Heart right ventricle (tissue), 16 donors: ENCODE data around the gene FCHO2. TPM values are rescaled to one million over a fixed set of nuclear protein-coding genes. Genes with fewer than 3 reads are reported as not detected.

Source experiments
- ATAC-seq, 8 donors: fragments of 200-7000 bp; cut with Tn5 transposase; one replicate each; pipeline ENCODE4 v1.9.1; 2020; ENCODE audit warnings: mild to moderate bottlenecking in 8 of 8, moderate library complexity in 8 of 8, moderate number of reproducible peaks in 1 of 8
- DNase-seq, 2 donors: peaks; one replicate each; pipeline ENCODE4 v3.0.0-alpha.2; 2020
- H3K27ac ChIP-seq, 10 donors: fragments of 200-600 bp; sonication (generic) in 2 of 10; one replicate each; pipeline versions ENCODE4 v1.5.0 to v1.8.0; 2020 to 2022; ENCODE audit warnings: mild to moderate bottlenecking in 3 of 10
- H3K27me3 ChIP-seq, 7 donors: fragments of 200-600 bp; one replicate each; pipeline ENCODE4 v1.8.0; 2021 to 2022; ENCODE audit warnings: mild to moderate bottlenecking in 2 of 7
- H3K36me3 ChIP-seq, 9 donors: fragments of 200-600 bp; sonication (generic) in 1 of 9; one replicate each; pipeline versions ENCODE4 v1.5.0 to v1.8.0; 2020 to 2022; ENCODE audit warnings: mild to moderate bottlenecking in 2 of 9
- H3K4me1 ChIP-seq, 9 donors: fragments of 200-600 bp; sonication (generic) in 1 of 9; one replicate each; pipeline versions ENCODE4 v1.5.0 to v1.8.0; 2020 to 2022; ENCODE audit warnings: mild to moderate bottlenecking in 4 of 9
- H3K4me3 ChIP-seq, 10 donors: fragments of 200-600 bp; sonication (generic) in 2 of 10; one replicate each; pipeline versions ENCODE4 v1.5.0 to v1.8.0; 2020 to 2022; ENCODE audit warnings: mild to moderate bottlenecking in 7 of 10, moderate library complexity in 2 of 10
- H3K9me3 ChIP-seq, 11 donors: fragments of 200-600 bp in 10 of 11; sonication (generic) in 2 of 11; one replicate each; pipeline versions ENCODE4 v1.5.0 to v1.8.0; 2013 to 2022; ENCODE audit warnings: mild to moderate bottlenecking in 2 of 11, control low read depth in 1 of 11, moderate library complexity in 1 of 11
- CTCF ChIP-seq, 9 donors: fragments of 200-600 bp; sonication (generic) in 2 of 9; IDR thresholded peaks; one replicate each; pipeline versions ENCODE4 v1.5.0 to v1.8.0; 2021 to 2022; ENCODE audit warnings: antibody characterized with exemption in 9 of 9, mild to moderate bottlenecking in 5 of 9, moderate library complexity in 1 of 9
- WGBS, 2 donors: extraction: QIAGEN DNeasy Blood & Tissue Kit; methylation state at CpG; one replicate each; pipeline ENCODE4 v1.1.7; 2013; ENCODE audit warnings: inconsistent platforms in 1 of 2; 5-methylcytosine and 5-hydroxymethylcytosine counted together
- intact Hi-C, 10 donors: fragments of 100-400 bp; cut with DNase I; formaldehyde crosslinking; loops; one replicate each; pipeline versions ENCODE4 v1.11.1 to v1.14.2; 2022
- polyA plus RNA-seq, 2 donors: library from polyadenylated mRNA; stranded (reverse); fragments of 200-250 nt; gene quantifications; one replicate each; pipeline ENCODE4 v1.2.3, GENCODE V29; 2013
- total RNA-seq, 10 donors: library from RNA; stranded (reverse); fragmentation: NEBNext Ultra II Directional in 3 of 10; extraction: Animal tissue kit (Norgen Biotek cat#: 25700) in 3 of 10; gene quantifications; one replicate each; pipeline versions ENCODE4 v1.2.1 to v1.2.4, GENCODE V29; 2021 to 2023
- donor health status: Arrhythmogenic right ventricular cardiomyopathy.
- donor health status: ischemic (EF 13 %, LVEDD 7.1; RV severe dilation, severe dysfunction).
- donor health status: healthy with polysubstance abuse.
- donor health status: DM: no; HTN: yes; CAD: no.
- donor health status: DM: no; HTN: no; CAD: no.
- donor health status: ischemic (EF 25% LVEDD 6.9; RV normal size, moderate dysfunction).
- donor health status: ischemic (EF 25% LVEDD 5.7; RV mildly dilated, moderate dysfunction).
- donor health status: healthy.
- donor health status: DM: yes; HTN: yes; CAD: no.
- donor health status: Ischemic cardiomyopathy.
- donor health status: ischemic (EF 35%, LVEDD 5.7; RV mildly dilated, moderate dysfunction).
- donor health status: nonischemic (EF 11% LVEDD 7.7; RV severe dilation, severe dysfunction).
- donor health status: DM: yes; HTN: yes; CAD: no.
- donor health status: PGD.
- donor health status: ischemic (EF 29% LVEDD 5.4; RV normal size, mild dysfunction).
- donor health status: nonischemic (EF 23%, LVEDD 6.1; RV moderate dilation, normal function).

Gene FCHO2
- total and polyA plus RNA-seq, 12 donors = 4.1 to 26.6 (median 20.2) TPM

- H3K4me1 ChIP-seq = no peaks in the 10 kb centered on the region
- intact Hi-C loops = loop anchor here in 4 of 10 donors (5.0 to 10.0 kb wide), 4 partner anchors 349 to 447 kb away; partner anchors contain the start of gene FOXD1 (in 1 of the 4)
- 94 to 95% methylated on average over 4 of the region's 4 CpGs for WGBS, 2 donors
- no peak for TF ChIP-seq CTCF (IDR thresholded peaks at IDR 0.05)
- H3K36me3 ChIP-seq = peaks cover 0 to 93% (median 35%) of the 10 kb centered on the region in 9 donors
- H3K4me3 ChIP-seq = no peak overlapping the region
- ATAC-seq (no peak), DNase-seq (no peak)
- H3K27ac ChIP-seq = no peak overlapping the region
- no peaks in the 10 kb centered on the region for H3K9me3 ChIP-seq
- H3K27me3 ChIP-seq = no peaks in the 10 kb centered on the region
Observed at GRCh38 chr5:73088026-73088425, 132.2 kb downstream of the FCHO2 start.

- ATAC-seq = no peak
- Histone ChIP-seq H3K4me1 (no peaks in the 10 kb centered on the region), H3K36me3 (peaks cover 0 to 35% (median 10%) of the 10 kb centered on the region in 9 donors), H3K27ac (no peak overlapping the region), H3K9me3 (peaks cover 0 to 27% (median 13%) of the 10 kb centered on the region in 11 donors), H3K27me3 (no peaks in the 10 kb centered on the region), H3K4me3 (no peak overlapping the region)
- WGBS, 2 donors = 94 to 98% methylated on average over 7 of the region's 7 CpGs
- intact Hi-C loops = no loop called here
- TF ChIP-seq CTCF (IDR thresholded peaks at IDR 0.05) = no peak
- DNase-seq = no peak
Observed at GRCh38 chr5:73093943-73094342, 138.1 kb downstream of the FCHO2 start.

- intact Hi-C loops = no loop called here
- Histone ChIP-seq H3K9me3 (peaks cover 0 to 27% (median 13%) of the 10 kb centered on the region in 11 donors), H3K27ac (no peak overlapping the region), H3K27me3 (no peaks in the 10 kb centered on the region), H3K4me3 (no peak overlapping the region), H3K36me3 (peaks cover 0 to 30% (median 10%) of the 10 kb centered on the region in 9 donors), H3K4me1 (no peaks in the 10 kb centered on the region)
- TF ChIP-seq CTCF (IDR thresholded peaks at IDR 0.05) = no peak
- DNase-seq = no peak
- 88 to 91% methylated on average over 1 of the region's 1 CpG for WGBS, 2 donors
- no peak for ATAC-seq
Observed at GRCh38 chr5:73094415-73094814, 138.6 kb downstream of the FCHO2 start.

GRCh38 chr5:73095564-73096238, 139.9 kb downstream of the FCHO2 start:
- WGBS, 2 donors = 93 to 95% methylated on average over 6 of the region's 6 CpGs
- Histone ChIP-seq H3K27me3 (no peaks in the 10 kb centered on the region), H3K4me3 (no peak overlapping the region), H3K9me3 (peaks cover 0 to 27% (median 13%) of the 10 kb centered on the region in 11 donors), H3K27ac (no peak overlapping the region), H3K36me3 (peaks cover 0 to 17% (median 0%) of the 10 kb centered on the region in 9 donors), H3K4me1 (no peaks in the 10 kb centered on the region)
- intact Hi-C loops = no loop called here
- DNase-seq (no peak), ATAC-seq (no peak)
- TF ChIP-seq CTCF (IDR thresholded peaks at IDR 0.05) = no peak
